Measurements from ENCODE around the gene CYTIP.

CYTIP gene

GRCh38 chr2:157488877-157489276 is 45.0 kb upstream of the CYTIP start:
- Histone ChIP-seq H3K27me3 (ENCODE audit: low read length) (0 out of 2 replicates have a peak, but pooled peaks cover 4% of the 10 kb centered on the region), H3K36me3 (ENCODE audit: low read length) (no peaks in the 10 kb centered on the region), H2AFZ (ENCODE audit: low read depth, low read length, severe bottlenecking) (no peak overlapping the region), H4K20me1 (ENCODE audit: low read depth, low read length) (no peaks in the 10 kb centered on the region), H3K4me2 (ENCODE audit: low read depth, low read length, poor library complexity, severe bottlenecking) (no peak overlapping the region), H3K79me2 (ENCODE audit: insufficient read depth, low read length) (no peaks in the 10 kb centered on the region), H3K27ac (ENCODE audit: low read depth, low read length) (no peak overlapping the region), H3K9me3 (ENCODE audit: insufficient read depth, low read length) (no peaks in the 10 kb centered on the region), H3F3A (ENCODE audit: insufficient read depth) (no peaks in the 10 kb centered on the region), H3K4me3 (ENCODE audit: insufficient read depth, low read length, poor library complexity, severe bottlenecking) (no peak overlapping the region), H3K9me2 (replicated peaks; ENCODE audit: insufficient read depth, low read length) (no peaks in the 10 kb centered on the region), H3K9ac (ENCODE audit: low read length) (no peak overlapping the region)
- TF ChIP-seq CTCF (IDR thresholded peaks at IDR 0.05; ENCODE audit: insufficient read depth, low read length, poor library complexity, severe bottlenecking) = no peak

- H3K9me2 ChIP-seq (replicated peaks; ENCODE audit: insufficient read depth, low read length) = no peaks in the 10 kb centered on the region
- TF ChIP-seq CTCF (IDR thresholded peaks at IDR 0.05; ENCODE audit: insufficient read depth, low read length, poor library complexity, severe bottlenecking) = no peak
- no peak for TF ChIP-seq EZH2phosphoT487 (conservative IDR thresholded peaks at IDR 0.05; ENCODE audit: low read length)
These were observed 43.9 kb upstream of the CYTIP start for GRCh38 chr2:157487747-157488146.

GRCh38 chr2:157487271-157487610 is 43.4 kb upstream of the CYTIP start:
- H3F3A ChIP-seq (ENCODE audit: insufficient read depth) = no peaks in the 10 kb centered on the region
- no peak overlapping the region for H3K4me2 ChIP-seq (ENCODE audit: low read depth, low read length, poor library complexity, severe bottlenecking)
- H3K9me3 ChIP-seq (ENCODE audit: insufficient read depth, low read length) = no peaks in the 10 kb centered on the region
- H2AFZ ChIP-seq (ENCODE audit: low read depth, low read length, severe bottlenecking) = no peak overlapping the region
- H3K79me2 ChIP-seq (ENCODE audit: insufficient read depth, low read length) = no peaks in the 10 kb centered on the region
- TF ChIP-seq EZH2phosphoT487 (conservative IDR thresholded peaks at IDR 0.05; ENCODE audit: low read length) (no peak), CTCF (IDR thresholded peaks at IDR 0.05; ENCODE audit: insufficient read depth, low read length, poor library complexity, severe bottlenecking) (no peak)
- H3K9ac ChIP-seq (ENCODE audit: low read length) = no peak overlapping the region
- no peaks in the 10 kb centered on the region for H3K36me3 ChIP-seq (ENCODE audit: low read length)
- no peaks in the 10 kb centered on the region for H3K9me2 ChIP-seq (replicated peaks; ENCODE audit: insufficient read depth, low read length)
- no peak overlapping the region for H3K27ac ChIP-seq (ENCODE audit: low read depth, low read length)
- H4K20me1 ChIP-seq (ENCODE audit: low read depth, low read length) = no peaks in the 10 kb centered on the region
- H3K27me3 ChIP-seq (ENCODE audit: low read length) = 0 out of 2 replicates have a peak, but pooled peaks cover 4% of the 10 kb centered on the region
- no peak overlapping the region for H3K4me3 ChIP-seq (ENCODE audit: insufficient read depth, low read length, poor library complexity, severe bottlenecking)

More at GRCh38 chr2:157487747-157488146, 43.9 kb upstream of the CYTIP start:
- H3K27me3 ChIP-seq (ENCODE audit: low read length) = 0 out of 2 replicates have a peak, but pooled peaks cover 4% of the 10 kb centered on the region
- H3K9me3 ChIP-seq (ENCODE audit: insufficient read depth, low read length) = no peaks in the 10 kb centered on the region
- H4K20me1 ChIP-seq (ENCODE audit: low read depth, low read length) = no peaks in the 10 kb centered on the region
- no peak overlapping the region for H3K4me2 ChIP-seq (ENCODE audit: low read depth, low read length, poor library complexity, severe bottlenecking)
- no peak overlapping the region for H3K4me3 ChIP-seq (ENCODE audit: insufficient read depth, low read length, poor library complexity, severe bottlenecking)
- no peaks in the 10 kb centered on the region for H3K36me3 ChIP-seq (ENCODE audit: low read length)
- H3K9ac ChIP-seq (ENCODE audit: low read length) = no peak overlapping the region
- H3K79me2 ChIP-seq (ENCODE audit: insufficient read depth, low read length) = no peaks in the 10 kb centered on the region
- no peak overlapping the region for H2AFZ ChIP-seq (ENCODE audit: low read depth, low read length, severe bottlenecking)
- no peak overlapping the region for H3K27ac ChIP-seq (ENCODE audit: low read depth, low read length)
- H3F3A ChIP-seq (ENCODE audit: insufficient read depth) = no peaks in the 10 kb centered on the region
